Smooth muscle cell (in vitro differentiated cells): ENCODE data around the gene SGMS1. TPM values are rescaled to one million over a fixed set of nuclear protein-coding genes. Genes with fewer than 3 reads are reported as not detected.

ENCODE experiments used
- DNase-seq: peaks from one replicate; lab custom pipeline; 2025; ENCODE audit not compliant: unreplicated experiment; lab: John Stamatoyannopoulos, UW
- H2AFZ ChIP-seq: fragments of 200-600 bp; sonication (generic); 2 replicates; pipeline ENCODE4 v1.6.0; 2016; ENCODE audit warnings: antibody characterized with exemption, low read depth, mild to moderate bottlenecking
- H3F3A ChIP-seq: fragments of 200-600 bp; sonication (generic); 2 replicates; pipeline ENCODE4 v1.6.0; 2017; ENCODE audit warnings: antibody characterized with exemption, low read depth
- H3K27ac ChIP-seq: fragments of 200-600 bp; sonication (generic); 2 replicates; pipeline ENCODE4 v1.5.1; 2016; ENCODE audit warnings: low read depth, mild to moderate bottlenecking
- H3K27me3 ChIP-seq: fragments of 200-600 bp; sonication (generic); 2 replicates; pipeline ENCODE4 v1.6.1; 2016; ENCODE audit warnings: low read depth, mild to moderate bottlenecking
- H3K36me3 ChIP-seq: fragments of 200-600 bp; sonication (generic); 2 replicates; pipeline ENCODE4 v1.5.1; 2016; ENCODE audit warnings: low read depth
- H3K4me1 ChIP-seq: fragments of 200-600 bp; sonication (generic); 2 replicates; pipeline ENCODE4 v1.5.1; 2016; ENCODE audit warnings: low read depth
- H3K4me2 ChIP-seq: fragments of 200-600 bp; sonication (generic); 2 replicates; pipeline ENCODE4 v1.6.0; 2016; ENCODE audit warnings: mild to moderate bottlenecking
- H3K4me3 ChIP-seq: fragments of 200-600 bp; sonication (generic); 2 replicates; pipeline ENCODE4 v1.5.1; 2016; ENCODE audit warnings: mild to moderate bottlenecking
- H3K79me2 ChIP-seq: fragments of 200-600 bp; sonication (generic); 2 replicates; pipeline ENCODE4 v1.6.0; 2016; ENCODE audit warnings: low read depth, mild to moderate bottlenecking
- H3K9ac ChIP-seq: fragments of 200-600 bp; sonication (generic); 2 replicates; pipeline ENCODE4 v1.6.0; 2016; ENCODE audit warnings: low read depth
- H3K9me3 ChIP-seq: fragments of 200-600 bp; sonication (generic); replicated peaks from 2 replicates; pipeline ENCODE4 v1.5.1; 2016; ENCODE audit warnings: low read depth
- H4K20me1 ChIP-seq: fragments of 200-600 bp; sonication (generic); 2 replicates; pipeline ENCODE4 v1.6.0; 2016; ENCODE audit warnings: low read depth
- WGBS: methylation state at CpG from one replicate; pipeline ENCODE4 v1.1.7; 2016; ENCODE audit warnings: low lambda C conversion rate; 5-methylcytosine and 5-hydroxymethylcytosine counted together
- polyA plus RNA-seq: library from polyadenylated mRNA; unstranded; fragments of >200 nt; fragmentation: Nextera tagmentation; extraction: Ambion mirVana; gene quantifications from 2 replicates; pipeline ENCODE4 v1.2.1, GENCODE V29; 2016
- total RNA-seq: library from RNA; depleted of rRNA; stranded (reverse); fragments of >200 nt; gene quantifications from 2 replicates; pipeline ENCODE4 v1.2.3, GENCODE V29; 2014
- TF ChIP-seq, protein P1 (sequence below): fragments of 200-600 bp; sonication (generic); IDR thresholded peaks from 2 replicates; pipeline ENCODE4 v1.5.1; 2017; ENCODE audit warnings: borderline replicate concordance, mild to moderate bottlenecking, antibody characterized with exemption; ENCODE audit not compliant: insufficient read depth, poor library complexity, severe bottlenecking

SGMS1 gene
- total and polyA plus RNA-seq, 2 experiments from 2014 or later = 4.0 to 14.3 TPM

DNA sequence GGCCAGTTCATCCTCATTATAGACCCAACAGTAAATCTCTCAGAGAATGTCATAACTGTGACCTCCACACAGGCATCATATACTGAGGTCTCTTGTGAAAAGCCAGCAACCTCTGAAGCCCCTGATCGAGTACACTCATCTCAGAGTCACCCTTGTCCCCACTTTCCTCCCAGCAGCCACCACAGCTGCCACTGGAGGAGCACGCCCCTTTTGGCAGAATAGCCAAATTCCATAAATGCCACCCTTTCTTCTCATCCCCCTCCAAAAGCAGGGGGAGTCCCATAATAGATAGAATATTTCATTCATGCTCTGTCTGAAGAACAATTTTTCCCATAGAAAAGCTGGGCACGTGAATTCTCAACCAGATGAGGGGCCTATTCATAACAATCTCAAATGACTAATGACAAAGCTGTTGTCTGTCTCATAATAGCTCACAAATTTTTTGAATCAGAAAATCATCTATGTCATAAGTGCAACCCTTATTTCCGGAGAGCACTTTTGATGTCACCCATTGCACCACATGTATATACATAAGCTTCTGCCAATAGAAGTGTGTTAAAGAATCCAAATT lies 47.4 kb downstream of the SGMS1 start:
- H3K27ac ChIP-seq = no peak overlapping the region
- H3K4me2 ChIP-seq = no peak overlapping the region
- no peak for DNase-seq

DNA sequence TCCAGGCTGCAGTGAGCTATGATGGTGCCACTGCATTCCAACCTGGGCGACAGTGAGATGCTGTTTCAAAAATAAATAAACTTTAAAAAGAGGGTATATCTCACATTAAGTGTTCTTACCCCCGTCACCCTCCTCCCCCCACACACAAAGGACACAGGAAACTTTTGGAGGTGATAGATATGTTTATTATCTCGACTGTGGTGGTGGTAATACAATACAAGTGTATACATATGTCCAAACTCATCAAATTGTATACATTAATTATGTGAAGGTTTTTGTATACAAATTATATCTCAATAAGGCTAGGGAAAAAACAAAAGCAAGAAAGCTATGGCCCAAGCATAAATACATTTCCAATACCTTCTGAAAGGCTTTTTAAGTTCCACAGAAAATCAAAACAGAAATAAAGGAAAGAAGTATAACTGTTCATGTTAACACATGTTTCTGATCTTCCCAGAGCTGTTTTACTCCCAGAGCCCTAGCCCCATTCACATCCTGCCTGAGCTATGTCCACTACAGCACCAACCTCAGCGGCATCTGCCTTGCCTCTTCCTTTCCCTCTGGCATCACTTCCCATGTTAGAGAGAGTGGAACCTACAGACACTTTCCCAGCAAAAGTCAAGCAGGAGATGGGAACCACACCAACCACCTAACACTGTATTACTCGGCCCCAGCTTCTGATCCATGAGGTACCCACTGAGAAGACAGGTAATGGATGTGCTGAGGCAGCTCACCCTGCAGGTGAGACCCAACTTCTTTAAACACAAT lies 48.1 kb downstream of the SGMS1 start:
- Histone ChIP-seq H3K4me2 (no peak overlapping the region), H3K9ac (no peak overlapping the region), H3K4me3 (no peak overlapping the region), H3K9me3 (no peaks in the 10 kb centered on the region), H3K79me2 (no peaks in the 10 kb centered on the region), H3K4me1 (peaks cover 7% of the 10 kb centered on the region), H2AFZ (no peak overlapping the region), H3F3A (peaks cover 4% of the 10 kb centered on the region), H4K20me1 (peaks cover 33% of the 10 kb centered on the region), H3K36me3 (no peaks in the 10 kb centered on the region), H3K27ac (no peak overlapping the region), H3K27me3 (no peaks in the 10 kb centered on the region)
- TF ChIP-seq, protein P1, sequence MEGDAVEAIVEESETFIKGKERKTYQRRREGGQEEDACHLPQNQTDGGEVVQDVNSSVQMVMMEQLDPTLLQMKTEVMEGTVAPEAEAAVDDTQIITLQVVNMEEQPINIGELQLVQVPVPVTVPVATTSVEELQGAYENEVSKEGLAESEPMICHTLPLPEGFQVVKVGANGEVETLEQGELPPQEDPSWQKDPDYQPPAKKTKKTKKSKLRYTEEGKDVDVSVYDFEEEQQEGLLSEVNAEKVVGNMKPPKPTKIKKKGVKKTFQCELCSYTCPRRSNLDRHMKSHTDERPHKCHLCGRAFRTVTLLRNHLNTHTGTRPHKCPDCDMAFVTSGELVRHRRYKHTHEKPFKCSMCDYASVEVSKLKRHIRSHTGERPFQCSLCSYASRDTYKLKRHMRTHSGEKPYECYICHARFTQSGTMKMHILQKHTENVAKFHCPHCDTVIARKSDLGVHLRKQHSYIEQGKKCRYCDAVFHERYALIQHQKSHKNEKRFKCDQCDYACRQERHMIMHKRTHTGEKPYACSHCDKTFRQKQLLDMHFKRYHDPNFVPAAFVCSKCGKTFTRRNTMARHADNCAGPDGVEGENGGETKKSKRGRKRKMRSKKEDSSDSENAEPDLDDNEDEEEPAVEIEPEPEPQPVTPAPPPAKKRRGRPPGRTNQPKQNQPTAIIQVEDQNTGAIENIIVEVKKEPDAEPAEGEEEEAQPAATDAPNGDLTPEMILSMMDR = no peak
- DNase-seq = no peak
- 97% methylated on average over 5 of the region's 5 CpGs for WGBS

More for the DNA sequence above, 47.4 kb downstream of the SGMS1 start:
- Histone ChIP-seq H2AFZ (no peak overlapping the region), H3K9ac (no peak overlapping the region), H3K36me3 (no peaks in the 10 kb centered on the region), H3F3A (peaks cover 4% of the 10 kb centered on the region), H4K20me1 (peaks cover 29% of the 10 kb centered on the region), H3K9me3 (no peaks in the 10 kb centered on the region), H3K79me2 (no peaks in the 10 kb centered on the region), H3K4me1 (peaks cover 7% of the 10 kb centered on the region), H3K27me3 (no peaks in the 10 kb centered on the region), H3K4me3 (no peak overlapping the region)
- 91% methylated on average over 4 of the region's 4 CpGs for WGBS
- TF ChIP-seq, protein P1 = no peak

DNA sequence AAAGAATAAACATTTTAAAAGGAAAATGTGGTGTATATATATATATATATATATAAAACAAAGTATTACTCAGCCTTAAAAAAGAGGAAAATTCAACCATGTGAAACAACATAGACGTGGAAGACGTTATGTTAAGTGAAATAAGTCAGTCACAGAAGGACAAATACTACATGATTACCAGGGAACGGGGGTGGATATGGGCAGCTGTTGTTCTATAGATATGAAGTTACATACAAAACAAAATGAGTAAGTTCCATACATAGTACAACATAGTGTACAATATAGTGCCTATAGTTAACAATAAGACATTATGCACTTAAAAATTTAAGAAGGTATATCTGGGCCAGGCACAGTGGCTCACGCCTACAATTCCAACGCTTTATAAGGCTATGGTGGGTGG lies 48.8 kb downstream of the SGMS1 start:
- no peak for DNase-seq
- no peak overlapping the region for H3K9ac ChIP-seq
- H3K36me3 ChIP-seq = no peaks in the 10 kb centered on the region
- TF ChIP-seq, protein P1 = no peak
- no peak overlapping the region for H2AFZ ChIP-seq
- no peak overlapping the region for H3K4me3 ChIP-seq
- H3K4me1 ChIP-seq = peaks cover 7% of the 10 kb centered on the region
- H3K9me3 ChIP-seq = no peaks in the 10 kb centered on the region
- WGBS = 100% methylated on average over 5 of the region's 5 CpGs
- H3K27me3 ChIP-seq = no peaks in the 10 kb centered on the region
- H4K20me1 ChIP-seq = peaks cover 36% of the 10 kb centered on the region
- H3F3A ChIP-seq = peaks cover 4% of the 10 kb centered on the region
- no peak overlapping the region for H3K27ac ChIP-seq
- no peak overlapping the region for H3K4me2 ChIP-seq
- no peaks in the 10 kb centered on the region for H3K79me2 ChIP-seq
